Esophagus muscularis mucosa (tissue), 4 donors: ENCODE results near the gene POLDIP2.

Source experiments
- CTCF ChIP-seq, 3 experiments: fragments of 200-600 bp in 2 of 3; fragments of 450-650 bp in 1 of 3; sonication (generic) in 2 of 3; IDR thresholded peaks; one replicate each; pipeline ENCODE4 v1.5.1; 2017 to 2019; ENCODE audit warnings: antibody characterized with exemption in 3 of 3, mild to moderate bottlenecking in 2 of 3, moderate library complexity in 1 of 3
- EP300 ChIP-seq: sonication (generic); formaldehyde crosslinking; IDR thresholded peaks from one replicate; pipeline ENCODE4 v1.6.1; 2017; ENCODE audit warnings: antibody characterized with exemption
- POLR2A ChIP-seq: fragments of 450-650 bp; IDR thresholded peaks from one replicate; pipeline ENCODE4 v1.6.1; 2017; ENCODE audit warnings: antibody characterized with exemption, moderate library complexity, mild to moderate bottlenecking, low read depth
- POLR2AphosphoS5 ChIP-seq, 2 donors: sonication (generic); formaldehyde crosslinking; IDR thresholded peaks; one replicate each; pipeline ENCODE4 v1.6.1; 2017; ENCODE audit warnings: antibody characterized with exemption in 2 of 2

- TF ChIP-seq CTCF (IDR thresholded peaks at IDR 0.05) (no peak), POLR2A (no peak), POLR2AphosphoS5 (IDR thresholded peaks at IDR 0.05) (peak; percentile 22 to 36), EP300 (no peak)
Measured at GRCh38 chr17:28338056-28338768, 19.1 kb downstream of the POLDIP2 start.
